HG03139 (cell line): ENCODE measurements around the gene CAMK2B.
"Not testable (repeated sequence)": the region's sequence is repeated elsewhere in the genome, so short reads cannot be mapped to it uniquely, and the experiment has no call there.

ENCODE experiments used
- ATAC-seq: cut with Tn5 transposase; IDR thresholded peaks from one replicate; pipeline ENCODE4 v1.9.1; 2021; ENCODE audit not compliant: unreplicated experiment

The CAMK2B gene

GRCh38 chr7:44219371-44220045 is 105.9 kb downstream of the CAMK2B start:
- ATAC-seq = no peak

- no peak for ATAC-seq
Observed at GRCh38 chr7:44218418-44219201, 106.8 kb downstream of the CAMK2B start.

- no peak for ATAC-seq
Observed at GRCh38 chr7:44217852-44218402, 107.5 kb downstream of the CAMK2B start.

- no peak for ATAC-seq
Observed at GRCh38 chr7:44217223-44217714, 108.1 kb downstream of the CAMK2B start.

GRCh38 chr7:44216521-44217222 is 108.7 kb downstream of the CAMK2B start:
- no peak for ATAC-seq

- ATAC-seq = no peak
Observed at GRCh38 chr7:44216019-44216418, 109.4 kb downstream of the CAMK2B start.

GRCh38 chr7:44215531-44215930 is 109.9 kb downstream of the CAMK2B start:
- no peak for ATAC-seq

GRCh38 chr7:44213877-44214388 is 111.5 kb downstream of the CAMK2B start:
- ATAC-seq = no peak

- ATAC-seq = no peak
Observed at GRCh38 chr7:44213206-44213876, 112.1 kb downstream of the CAMK2B start.

GRCh38 chr7:44212581-44213184 is 112.7 kb downstream of the CAMK2B start:
- no peak for ATAC-seq

- ATAC-seq = no peak
Observed at GRCh38 chr7:44212018-44212417, 113.4 kb downstream of the CAMK2B start.

- ATAC-seq = no peak
Observed at GRCh38 chr7:44211126-44211675, 114.2 kb downstream of the CAMK2B start.

- no peak for ATAC-seq
Observed at GRCh38 chr7:44210107-44210506, 115.3 kb downstream of the CAMK2B start.

GRCh38 chr7:44208085-44208484 is 117.3 kb downstream of the CAMK2B start:
- no peak for ATAC-seq

GRCh38 chr7:44206008-44206407 is 119.4 kb downstream of the CAMK2B start:
- no peak for ATAC-seq

- ATAC-seq = no peak
Observed at GRCh38 chr7:44201813-44202212, 123.6 kb downstream of the CAMK2B start.

- peak; percentile 99 for ATAC-seq
Observed at GRCh38 chr7:44200699-44201461, 124.5 kb downstream of the CAMK2B start, which contains the start of gene YKT6. Gene YKT6 (plus strand): TSS chr7:44200978. CDS start chr7:44201136, 158 bp downstream.

- ATAC-seq = not testable (repeated sequence)
Observed at GRCh38 chr7:44200163-44200562, 125.2 kb downstream of the CAMK2B start.

GRCh38 chr7:44197474-44197873 is 127.9 kb downstream of the CAMK2B start:
- ATAC-seq = no peak
